GM12801 (cell line): ENCODE results near the gene KAZALD1.

ENCODE experiments used
- CTCF ChIP-seq: IDR thresholded peaks from one replicate; pipeline ENCODE4 v1.5.1; 2011; ENCODE audit warnings: control low read depth; ENCODE audit not compliant: insufficient read length; ENCODE audit errors: extremely low read depth

KAZALD1 gene

GRCh38 chr10:101097881-101098280 is 36.1 kb downstream of the KAZALD1 start:
- TF ChIP-seq CTCF = no peak

- no peak for TF ChIP-seq CTCF
Measured at GRCh38 chr10:101099901-101100300, 38.1 kb downstream of the KAZALD1 start.

- no peak for TF ChIP-seq CTCF
Measured at GRCh38 chr10:101101372-101101881, 39.6 kb downstream of the KAZALD1 start.

GRCh38 chr10:101103430-101103829 is 41.6 kb downstream of the KAZALD1 start:
- TF ChIP-seq CTCF = no peak

- TF ChIP-seq CTCF = no peak
Measured at GRCh38 chr10:101106351-101106750, 44.6 kb downstream of the KAZALD1 start.

GRCh38 chr10:101107771-101108170 is 46.0 kb downstream of the KAZALD1 start:
- TF ChIP-seq CTCF = no peak

GRCh38 chr10:101110856-101111523 is 49.2 kb downstream of the KAZALD1 start:
- no peak for TF ChIP-seq CTCF
